ENCODE data around the gene NMRK1. TPM values are rescaled to one million over a fixed set of nuclear protein-coding genes. Genes with fewer than 3 reads are reported as not detected.

The NMRK1 gene
- total RNA-seq (10 to 100 TPM; 27.4 to 58.1 (median 39.1) TPM), polyA plus RNA-seq (10 to 100 TPM; 31.9 to 65.5 (median 57.0) TPM)
- long read RNA-seq, donor 1, transcript NMRK1-201 (9 exons, 1,185 nt): major isoform, 15 of 20 reads
- long read RNA-seq, donor 1, partial matches to known transcripts: 0 of 20 reads
- long read RNA-seq, donor 1, other reads (novel, unspliced or antisense): 0 of 20 reads
- long read RNA-seq, donor 2, transcript NMRK1-201 (9 exons, 1,185 nt): major isoform, 7 of 11 reads
- long read RNA-seq, donor 2, partial matches to known transcripts: 0 of 11 reads
- long read RNA-seq, donor 2, other reads (novel, unspliced or antisense): 0 of 11 reads

DNA sequence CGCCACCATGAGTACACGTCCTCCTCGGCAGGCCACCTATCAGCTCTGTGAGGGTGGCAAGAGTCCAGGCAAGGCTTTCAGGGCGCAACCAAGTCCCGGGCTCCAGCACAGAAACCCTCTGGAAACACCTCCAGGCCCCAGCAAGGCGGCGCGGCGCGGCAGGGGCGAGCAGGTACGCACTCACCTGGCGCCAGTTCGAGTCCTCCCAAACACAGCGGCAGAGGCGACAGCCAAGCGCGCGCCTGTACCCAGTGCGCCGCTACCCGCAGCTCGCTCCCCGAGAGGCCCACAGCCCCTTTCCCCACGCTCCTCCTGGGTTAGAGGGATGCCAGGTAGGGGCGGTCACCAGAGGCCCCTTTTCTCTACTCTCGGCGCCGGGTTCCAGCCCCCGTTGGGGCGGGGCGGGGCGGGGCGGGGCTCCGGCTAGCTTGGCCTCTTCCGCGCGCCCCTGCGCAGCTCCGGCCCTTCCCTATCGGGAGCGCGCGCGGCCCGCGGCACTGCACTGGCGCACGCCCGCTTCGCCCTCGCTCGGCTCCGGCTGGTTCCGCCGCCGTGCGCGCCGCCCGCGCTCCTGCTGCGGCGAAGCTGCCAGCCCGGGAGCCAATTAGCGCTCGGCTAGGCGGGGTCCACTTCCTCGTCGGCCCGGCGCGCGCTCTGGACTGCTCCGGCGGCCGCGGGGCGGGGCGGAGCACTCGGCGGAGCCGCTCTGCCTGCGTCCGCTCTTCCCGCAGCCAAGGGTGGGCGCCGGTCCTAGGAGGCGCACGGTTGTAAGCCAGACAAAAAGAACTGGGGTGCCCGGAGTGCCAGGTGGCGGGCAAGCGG is at the start of gene NMRK1, which contains the start of gene OSTF1:
Gene NMRK1, minus strand, starts transcription at position 332 of the 822 bp plus-strand sequence. CDS start 5,040 bp downstream, outside the sequence.
Gene OSTF1, plus strand, starts transcription at position 691 of the 822 bp plus-strand sequence. CDS start 179 bp downstream, outside the sequence.
- DNase-seq: peak; percentile 100
- Histone ChIP-seq H3K36me3 (peaks cover 0 to 7% (median under 1%) of the 10 kb centered on the region in 6 donors), H3K4me3 (peak within 1 kb of the TSS; percentile 48 to 95 (median 88)), H3K9me3 (no peaks in the 10 kb centered on the region), H3K27ac (peak within 1 kb of the TSS; percentile 94 to 100 (median 97)), H3K27me3 (replicated peaks in 1 of 7) (no peaks in the 10 kb centered on the region), H3K4me1 (peaks cover 35 to 84% (median 69%) of the 10 kb centered on the region in 6 donors)
- intact Hi-C loops (cut with DNase I; ENCODE audit: low total_unique reads): loop anchor here (5.0 kb wide), 1 partner anchor 136 kb away; the partner anchor contains the start of gene C9orf40
- peak; percentile 82 to 95 (median 87) for TF ChIP-seq POLR2A (IDR thresholded peaks at IDR 0.05)
- TF ChIP-seq, protein P1, sequence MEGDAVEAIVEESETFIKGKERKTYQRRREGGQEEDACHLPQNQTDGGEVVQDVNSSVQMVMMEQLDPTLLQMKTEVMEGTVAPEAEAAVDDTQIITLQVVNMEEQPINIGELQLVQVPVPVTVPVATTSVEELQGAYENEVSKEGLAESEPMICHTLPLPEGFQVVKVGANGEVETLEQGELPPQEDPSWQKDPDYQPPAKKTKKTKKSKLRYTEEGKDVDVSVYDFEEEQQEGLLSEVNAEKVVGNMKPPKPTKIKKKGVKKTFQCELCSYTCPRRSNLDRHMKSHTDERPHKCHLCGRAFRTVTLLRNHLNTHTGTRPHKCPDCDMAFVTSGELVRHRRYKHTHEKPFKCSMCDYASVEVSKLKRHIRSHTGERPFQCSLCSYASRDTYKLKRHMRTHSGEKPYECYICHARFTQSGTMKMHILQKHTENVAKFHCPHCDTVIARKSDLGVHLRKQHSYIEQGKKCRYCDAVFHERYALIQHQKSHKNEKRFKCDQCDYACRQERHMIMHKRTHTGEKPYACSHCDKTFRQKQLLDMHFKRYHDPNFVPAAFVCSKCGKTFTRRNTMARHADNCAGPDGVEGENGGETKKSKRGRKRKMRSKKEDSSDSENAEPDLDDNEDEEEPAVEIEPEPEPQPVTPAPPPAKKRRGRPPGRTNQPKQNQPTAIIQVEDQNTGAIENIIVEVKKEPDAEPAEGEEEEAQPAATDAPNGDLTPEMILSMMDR (IDR thresholded peaks at IDR 0.05 in 8 of 11, conservative IDR thresholded peaks at IDR 0.05 in 3 of 11): peak in 3 of 11 experiments; percentile 11 to 39 (median 28)
- TF ChIP-seq POLR2AphosphoS5 (IDR thresholded peaks at IDR 0.05): peak; percentile 98 to 99 (median 98)
- 0 to 1% (median 0%) methylated on average over 10 to 93 of the region's 93 CpGs for WGBS, 5 donors

DNA sequence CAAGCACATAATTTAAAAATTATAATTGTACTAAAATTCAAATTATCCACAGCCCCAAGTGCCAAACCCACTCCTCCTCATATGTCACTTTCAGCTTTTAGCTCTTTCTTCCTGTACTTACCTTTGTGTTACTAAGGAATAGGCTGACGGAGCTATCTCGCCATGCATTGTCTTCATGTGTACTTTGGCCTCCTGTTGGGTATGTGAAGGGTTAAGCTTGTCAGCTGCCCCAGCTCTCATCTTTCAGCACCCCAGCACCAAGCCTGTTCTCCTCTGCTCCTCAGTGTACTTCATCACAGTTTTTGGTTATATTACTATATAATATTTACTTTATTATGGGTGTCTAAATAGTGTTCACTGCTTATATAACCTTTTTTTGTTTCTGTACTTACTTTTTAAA is 46.5 kb upstream of the NMRK1 start:
- 72 to 97% (median 95%) methylated on average over 2 of the region's 2 CpGs for WGBS, 5 donors
- Histone ChIP-seq H3K36me3 (peaks cover 0 to 100% (median 70%) of the 10 kb centered on the region in 6 donors), H3K4me1 (peaks cover 0 to 63% (median 8%) of the 10 kb centered on the region in 6 donors), H3K27me3 (replicated peaks in 1 of 7) (no peaks in the 10 kb centered on the region), H3K9me3 (no peaks in the 10 kb centered on the region), H3K4me3 (no peak overlapping the region), H3K27ac (no peak overlapping the region)
- TF ChIP-seq, protein P1 (IDR thresholded peaks at IDR 0.05 in 8 of 11, conservative IDR thresholded peaks at IDR 0.05 in 3 of 11): no peak
- TF ChIP-seq POLR2A (IDR thresholded peaks at IDR 0.05): no peak
- TF ChIP-seq POLR2AphosphoS5 (IDR thresholded peaks at IDR 0.05): no peak
- DNase-seq: no peak
- intact Hi-C loops (cut with DNase I; ENCODE audit: low total_unique reads): no loop called here

DNA sequence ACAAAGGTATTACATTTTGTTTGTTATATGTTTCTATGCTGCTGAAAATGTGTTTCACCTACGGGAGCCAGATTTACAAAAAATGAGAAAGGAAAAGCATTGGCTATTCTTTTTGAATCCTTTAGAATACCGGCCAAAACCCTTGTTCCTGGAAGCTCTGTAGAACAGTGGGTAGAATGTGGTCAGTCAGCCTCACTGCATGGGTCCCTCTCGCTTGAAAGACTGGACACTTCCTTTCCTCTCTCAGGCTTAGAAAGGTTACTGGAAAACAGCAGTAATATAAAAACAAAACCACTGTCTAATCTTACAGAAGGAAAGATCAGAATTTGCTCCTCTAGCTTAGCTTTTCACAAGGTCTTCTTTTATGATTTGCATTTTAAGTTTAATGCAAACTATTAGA is 45.4 kb upstream of the NMRK1 start:
- no peaks in the 10 kb centered on the region for H3K27me3 ChIP-seq (replicated peaks in 1 of 7)
- intact Hi-C loops (cut with DNase I; ENCODE audit: low total_unique reads): no loop called here
- WGBS, 5 donors: 83 to 91% (median 86%) methylated on average over 3 of the region's 3 CpGs
- TF ChIP-seq POLR2A (IDR thresholded peaks at IDR 0.05) (no peak), POLR2AphosphoS5 (IDR thresholded peaks at IDR 0.05) (no peak)
- TF ChIP-seq, protein P1 (IDR thresholded peaks at IDR 0.05 in 8 of 11, conservative IDR thresholded peaks at IDR 0.05 in 3 of 11): no peak
- H3K27ac ChIP-seq: peak overlapping the region in 2 of 8 donors; percentile 8 to 21
- H3K4me1 ChIP-seq: peaks cover 0 to 54% (median 3%) of the 10 kb centered on the region in 6 donors
- H3K4me3 ChIP-seq: no peak overlapping the region
- no peak for DNase-seq
- H3K36me3 ChIP-seq: peaks cover 0 to 99% (median 69%) of the 10 kb centered on the region in 6 donors
- H3K9me3 ChIP-seq: no peaks in the 10 kb centered on the region

Measured in spleen (tissue), 13 donors.